Hair follicular keratinocyte (primary cell): Measurements from ENCODE around the gene WDR89. TPM values are rescaled to one million over a fixed set of nuclear protein-coding genes. Genes with fewer than 3 reads are reported as not detected.

Source experiments
- total RNA-seq: library from RNA; depleted of rRNA; stranded (reverse); fragments of >200 nt; gene quantifications from 2 replicates; pipeline ENCODE4 v1.2.3, GENCODE V29; 2015

WDR89 gene
- total RNA-seq: 9.1 and 12.6 TPM in 2 replicates

GRCh38 chr14:63641473-63642228 lies at the start of gene WDR89:
WDR89 (minus strand) TSS chr14:63641871; CDS start chr14:63599942, 41,929 bp downstream.

Other genes starting within 250 kb of the WDR89 start
- gene PPP2R5E, start 98.5 kb downstream of the WDR89 start, total RNA-seq: 18.6 and 20.0 TPM in 2 replicates
- 27.9 and 33.0 TPM in 2 replicates for gene SGPP1, start 86.2 kb upstream of the WDR89 start, total RNA-seq
- gene SYNE2, start 211.1 kb upstream of the WDR89 start, total RNA-seq: 22.1 and 28.0 TPM in 2 replicates